WTC11 (cell line): ENCODE measurements around the gene IRAK4. TPM values are rescaled to one million over a fixed set of nuclear protein-coding genes. Genes with fewer than 3 reads are reported as not detected.

Source experiments
- ATAC-seq: fragments of 200-7000 bp; cut with Tn5 transposase; 2 replicates; pipeline ENCODE4 v1.10.0; 2021; ENCODE audit warnings: mild to moderate bottlenecking, moderate library complexity
- CTCF ChIA-PET: fragments of 300-600 bp; sonication (Branson Sonifier 250); formaldehyde crosslinking; loops from one replicate; lab custom pipeline; 2021; ENCODE audit warnings: antibody characterized with exemption; lab: Charles Lee
- POLR2A ChIA-PET: fragments of 350-600 bp; sonication (Branson Sonifier 250); formaldehyde crosslinking; loops from one replicate; lab custom pipeline; 2021; ENCODE audit warnings: antibody characterized with exemption; lab: Charles Lee
- DNase-seq: peaks from one replicate; pipeline ENCODE4 v3.0.0; 2021; ENCODE audit warnings: low spot score
- H3K27ac Mint-ChIP-seq: 2 replicates; pipeline ENCODE4 v1.8.0; 2021; ENCODE audit warnings: mixed read lengths
- H3K27me3 Mint-ChIP-seq: 2 replicates; pipeline ENCODE4 v1.8.0; 2021; ENCODE audit warnings: low read depth, mild to moderate bottlenecking, moderate library complexity, mixed read lengths
- H3K36me3 Mint-ChIP-seq: 2 replicates; pipeline ENCODE4 v1.8.0; 2021; ENCODE audit warnings: mixed read lengths
- H3K4me1 Mint-ChIP-seq: 2 replicates; pipeline ENCODE4 v1.8.0; 2022; ENCODE audit warnings: mixed read lengths
- H3K4me3 Mint-ChIP-seq: 2 replicates; pipeline ENCODE4 v1.8.0; 2021; ENCODE audit warnings: mild to moderate bottlenecking, moderate library complexity, mixed read lengths
- H3K9me3 Mint-ChIP-seq: 2 replicates; pipeline ENCODE4 v1.8.0; 2021; ENCODE audit warnings: mixed read lengths
- ATF1 ChIP-seq: sonication (generic); formaldehyde crosslinking; IDR thresholded peaks from 2 replicates; pipeline ENCODE4 v1.8.1; 2023; ENCODE audit warnings: mild to moderate bottlenecking, moderate library complexity, missing genetic modification reagents
- FOXK1 ChIP-seq: sonication (generic); formaldehyde crosslinking; IDR thresholded peaks from 2 replicates; pipeline ENCODE4 v1.8.0; 2022; ENCODE audit warnings: mild to moderate bottlenecking, moderate library complexity, missing genetic modification reagents
- IRF2 ChIP-seq: sonication (generic); formaldehyde crosslinking; IDR thresholded peaks from 2 replicates; pipeline ENCODE4 v1.8.0; 2022; ENCODE audit warnings: low read depth, missing genetic modification reagents, borderline replicate concordance
- MAX ChIP-seq: sonication (generic); formaldehyde crosslinking; IDR thresholded peaks from 2 replicates; pipeline ENCODE4 v1.8.0; 2022; ENCODE audit warnings: mild to moderate bottlenecking, missing genetic modification reagents
- MLX ChIP-seq: sonication (generic); formaldehyde crosslinking; IDR thresholded peaks from 2 replicates; pipeline ENCODE4 v1.8.1; 2023; ENCODE audit warnings: mild to moderate bottlenecking, missing genetic modification reagents, moderate library complexity
- PRDM15 ChIP-seq: sonication (generic); formaldehyde crosslinking; IDR thresholded peaks from 2 replicates; pipeline ENCODE4 v1.8.0; 2022; ENCODE audit warnings: missing genetic modification reagents
- RORB ChIP-seq: fragments of 250-450 bp; sonication (Bioruptor Pico); IDR thresholded peaks from 2 replicates; pipeline ENCODE4 v1.9.0; 2021; ENCODE audit warnings: mild to moderate bottlenecking
- SMAD4 ChIP-seq: sonication (generic); formaldehyde crosslinking; IDR thresholded peaks from 2 replicates; pipeline ENCODE4 v1.8.0; 2022; ENCODE audit warnings: mild to moderate bottlenecking, missing genetic modification reagents
- SP1 ChIP-seq: sonication (generic); formaldehyde crosslinking; conservative IDR thresholded peaks from 2 replicates; pipeline ENCODE4 v1.8.1; 2022; ENCODE audit warnings: missing genetic modification reagents
- TCF7 ChIP-seq: sonication (generic); formaldehyde crosslinking; IDR thresholded peaks from 2 replicates; pipeline ENCODE4 v1.8.0; 2022; ENCODE audit warnings: mild to moderate bottlenecking, low read depth, missing genetic modification reagents, moderate library complexity
- TEAD1 ChIP-seq: sonication (generic); formaldehyde crosslinking; IDR thresholded peaks from 2 replicates; pipeline ENCODE4 v1.8.0; 2022; ENCODE audit warnings: mild to moderate bottlenecking, missing genetic modification reagents
- TEAD4 ChIP-seq: sonication (generic); formaldehyde crosslinking; IDR thresholded peaks from 2 replicates; pipeline ENCODE4 v1.8.0; 2022; ENCODE audit warnings: mild to moderate bottlenecking, missing genetic modification reagents
- TP53 ChIP-seq: sonication (generic); formaldehyde crosslinking; IDR thresholded peaks from 2 replicates; pipeline ENCODE4 v1.8.1; 2023; ENCODE audit warnings: mild to moderate bottlenecking, missing genetic modification reagents
- USF1 ChIP-seq: sonication (generic); formaldehyde crosslinking; IDR thresholded peaks from 2 replicates; pipeline ENCODE4 v1.8.0; 2022; ENCODE audit warnings: mild to moderate bottlenecking, missing genetic modification reagents
- USF2 ChIP-seq: sonication (generic); formaldehyde crosslinking; IDR thresholded peaks from 2 replicates; pipeline ENCODE4 v1.8.1; 2023; ENCODE audit warnings: mild to moderate bottlenecking, missing genetic modification reagents, moderate library complexity
- ZMAT4 ChIP-seq: fragments of 250-450 bp; sonication (Bioruptor Pico); IDR thresholded peaks from 2 replicates; pipeline ENCODE4 v1.9.0; 2021; ENCODE audit warnings: mild to moderate bottlenecking
- ZNF317 ChIP-seq: sonication (generic); formaldehyde crosslinking; IDR thresholded peaks from 2 replicates; pipeline ENCODE4 v1.8.1; 2023; ENCODE audit warnings: low read depth, mild to moderate bottlenecking, moderate library complexity, missing genetic modification reagents, borderline replicate concordance
- ZNF416 ChIP-seq: fragments of 250-450 bp; sonication (Bioruptor Pico); IDR thresholded peaks from 2 replicates; pipeline ENCODE4 v1.9.0; 2021; ENCODE audit warnings: mild to moderate bottlenecking, inconsistent platforms
- ZNF671 ChIP-seq: fragments of 250-450 bp; sonication (Bioruptor Pico); IDR thresholded peaks from 2 replicates; pipeline ENCODE4 v1.8.0; 2021; ENCODE audit warnings: mild to moderate bottlenecking
- ZSCAN18 ChIP-seq: fragments of 250-450 bp; sonication (Bioruptor Pico); IDR thresholded peaks from 2 replicates; pipeline ENCODE4 v2.1.2; 2022; ENCODE audit warnings: mild to moderate bottlenecking, moderate library complexity
- total RNA-seq: library from RNA; stranded (reverse); gene quantifications from 3 replicates; pipeline ENCODE4 v1.2.3, GENCODE V29; 2021

IRAK4 gene
- total RNA-seq, 1 experiment from 2014 or later: 6.5 TPM

- TF ChIP-seq PRDM15 (no peak), TEAD1 (CRISPR knock-in tag) (0 out of 2 replicates have a peak, but pooled peaks have one; percentile 29), SP1 (peak; percentile 91)
- TF ChIP-seq, all 79 proteins: peak for 13
Observed at GRCh38 chr12:43805860-43806736, 47.3 kb downstream of the IRAK4 start, which contains the start of gene TWF1 (continued).

- ATAC-seq: no peak
- ChIA-PET POLR2A (interaction anchor here (1.5 kb wide), 1 partner anchor 14 kb away, joined by 3 read pairs; no protein-coding TSS in a partner anchor), CTCF (interaction anchor here (0.7 to 2.9 kb wide), 7 partner anchors 13 to 108 kb away, joined by 3 to 28 read pairs (median 3); partner anchors contain the start of genes IRAK4 and PUS7L)
- no peaks in the 10 kb centered on the region for H3K9me3 Mint-ChIP-seq
- H3K4me3 Mint-ChIP-seq: peak overlapping the region; percentile 99
- no peaks in the 10 kb centered on the region; the same call in 1 of the 2 replicates for H3K27me3 Mint-ChIP-seq
- H3K36me3 Mint-ChIP-seq: peaks cover 10% of the 10 kb centered on the region
- DNase-seq: no peak
- peak overlapping the region; percentile 100 for H3K27ac Mint-ChIP-seq
- TF ChIP-seq MLX (no peak), RORB (CRISPR knock-in tag) (no peak), ZNF317 (CRISPR knock-in tag) (no peak), USF2 (CRISPR knock-in tag) (no peak), FOXK1 (CRISPR knock-in tag) (no peak), SMAD4 (CRISPR knock-in tag) (no peak)
- peaks cover 12% of the 10 kb centered on the region for H3K4me1 Mint-ChIP-seq
Observed at GRCh38 chr12:43806737-43807072, 48.0 kb downstream of the IRAK4 start.

- ATAC-seq: no peak
- DNase-seq: no peak
- peaks cover 6% of the 10 kb centered on the region for H3K36me3 Mint-ChIP-seq
- no peak overlapping the region for H3K27ac Mint-ChIP-seq
- H3K27me3 Mint-ChIP-seq: no peaks in the 10 kb centered on the region; the same call in 1 of the 2 replicates
- POLR2A ChIA-PET: interaction anchor here (1.5 kb wide), 1 partner anchor 15 kb away, joined by 3 read pairs; no protein-coding TSS in a partner anchor
- CTCF ChIA-PET: interaction anchor here (1.0 kb wide), 1 partner anchor 19 kb away, joined by 3 read pairs; no protein-coding TSS in a partner anchor
- no peaks in the 10 kb centered on the region for H3K9me3 Mint-ChIP-seq
- peak overlapping the region; percentile 99 for H3K4me3 Mint-ChIP-seq
- peaks cover 12% of the 10 kb centered on the region for H3K4me1 Mint-ChIP-seq
- TF ChIP-seq TEAD4 (CRISPR knock-in tag) (no peak), TP53 (CRISPR knock-in tag) (no peak), PRDM15 (no peak), ZSCAN18 (CRISPR knock-in tag) (no peak), ZNF671 (CRISPR knock-in tag) (no peak), ZMAT4 (CRISPR knock-in tag) (no peak), USF1 (CRISPR knock-in tag) (no peak), MAX (no peak), TCF7 (CRISPR knock-in tag) (no peak), ATF1 (CRISPR knock-in tag) (no peak), ZNF416 (CRISPR knock-in tag) (no peak), IRF2 (no peak)
Observed at GRCh38 chr12:43807386-43807785, 48.6 kb downstream of the IRAK4 start.
